ENCODE data around the gene ARL6IP6.

GRCh38 chr2:152676461-152676860, 42.0 kb upstream of the ARL6IP6 start:
- TF ChIP-seq POLR2A (IDR thresholded peaks at IDR 0.05; ENCODE audit: low read depth, low read length) (no peak), POLR2AphosphoS5 (IDR thresholded peaks at IDR 0.05; ENCODE audit: low read depth, low read length) (no peak), TAF1 (IDR thresholded peaks at IDR 0.05; ENCODE audit: borderline replicate concordance, low read depth, low read length) (no peak)
